ENCODE results near the gene METRN.

DNA sequence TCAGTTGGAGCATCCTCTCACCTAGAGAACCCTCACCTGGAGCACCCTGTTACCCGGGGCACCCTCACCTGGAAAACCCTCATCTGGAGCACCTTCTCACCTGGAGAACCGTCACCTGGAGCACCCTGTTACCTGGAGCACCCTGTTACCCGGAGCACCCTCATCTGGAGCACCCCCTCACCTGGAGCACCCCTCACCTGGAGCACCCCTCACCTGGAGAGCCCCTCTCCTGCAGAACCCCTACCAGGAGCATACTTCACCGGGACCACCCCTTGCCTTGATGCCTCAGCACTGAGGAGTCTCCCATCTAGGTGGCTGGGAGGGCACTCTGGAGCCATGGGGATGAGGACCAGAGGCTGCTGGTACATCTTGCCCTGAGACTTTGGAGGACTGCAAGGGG, 6.0 kb upstream of the METRN start:
- TF ChIP-seq FOXM1 (IDR thresholded peaks at IDR 0.05; ENCODE audit: borderline replicate concordance) = no peak
- TF ChIP-seq, protein P1, sequence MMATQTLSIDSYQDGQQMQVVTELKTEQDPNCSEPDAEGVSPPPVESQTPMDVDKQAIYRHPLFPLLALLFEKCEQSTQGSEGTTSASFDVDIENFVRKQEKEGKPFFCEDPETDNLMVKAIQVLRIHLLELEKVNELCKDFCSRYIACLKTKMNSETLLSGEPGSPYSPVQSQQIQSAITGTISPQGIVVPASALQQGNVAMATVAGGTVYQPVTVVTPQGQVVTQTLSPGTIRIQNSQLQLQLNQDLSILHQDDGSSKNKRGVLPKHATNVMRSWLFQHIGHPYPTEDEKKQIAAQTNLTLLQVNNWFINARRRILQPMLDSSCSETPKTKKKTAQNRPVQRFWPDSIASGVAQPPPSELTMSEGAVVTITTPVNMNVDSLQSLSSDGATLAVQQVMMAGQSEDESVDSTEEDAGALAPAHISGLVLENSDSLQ (IDR thresholded peaks at IDR 0.05) = no peak
- TF ChIP-seq NFRKB (IDR thresholded peaks at IDR 0.05) = no peak
- TF ChIP-seq L3MBTL2 (conservative IDR thresholded peaks at IDR 0.05) = no peak
- no peak for TF ChIP-seq SUZ12 (IDR thresholded peaks at IDR 0.05)
- no peak for TF ChIP-seq SP1 (IDR thresholded peaks at IDR 0.05)
- TF ChIP-seq TARDBP (IDR thresholded peaks at IDR 0.05) = no peak
- TF ChIP-seq ELF4 (IDR thresholded peaks at IDR 0.05) = no peak
- TF ChIP-seq ZNF384 (IDR thresholded peaks at IDR 0.05) = no peak
- TF ChIP-seq HDGF (IDR thresholded peaks at IDR 0.05; ENCODE audit: borderline replicate concordance) = no peak

All from HEK293T (cell line).